GM18520 (cell line): ENCODE measurements around the gene ZNF837.
A peak's percentile ranks its signal among the peaks of the same experiment; 100 is the strongest.

ENCODE experiments used
- ATAC-seq: cut with Tn5 transposase; IDR thresholded peaks from one replicate; pipeline ENCODE4 v1.9.1; 2021; ENCODE audit not compliant: unreplicated experiment

The ZNF837 gene

GRCh38 chr19:58372311-58373133, 8.3 kb downstream of the ZNF837 start:
- ATAC-seq: no peak

GRCh38 chr19:58368561-58369360, 12.1 kb downstream of the ZNF837 start:
- ATAC-seq: no peak

GRCh38 chr19:58367698-58368454, 13.0 kb downstream of the ZNF837 start:
- no peak for ATAC-seq

- ATAC-seq: no peak
Measured at GRCh38 chr19:58366585-58367430, 14.0 kb downstream of the ZNF837 start.

- ATAC-seq: no peak
Measured at GRCh38 chr19:58364146-58364545, 16.7 kb downstream of the ZNF837 start.

GRCh38 chr19:58362272-58362994, 18.4 kb downstream of the ZNF837 start, which contains the start of gene ZNF497:
TSS of gene ZNF497 (minus strand) at chr19:58362751. CDS start at chr19:58357635, 5,116 bp downstream.
- peak; percentile 89 for ATAC-seq

GRCh38 chr19:58361900-58362271, 18.9 kb downstream of the ZNF837 start:
- ATAC-seq: peak; percentile 3

GRCh38 chr19:58357481-58358145, 23.2 kb downstream of the ZNF837 start:
- ATAC-seq: no peak

GRCh38 chr19:58356766-58357480, 23.9 kb downstream of the ZNF837 start:
- ATAC-seq: no peak

- ATAC-seq: no peak
Measured at GRCh38 chr19:58355908-58356765, 24.7 kb downstream of the ZNF837 start.

- ATAC-seq: no peak
Measured at GRCh38 chr19:58355215-58355796, 25.5 kb downstream of the ZNF837 start.

- no peak for ATAC-seq
Measured at GRCh38 chr19:58354478-58355030, 26.3 kb downstream of the ZNF837 start.

GRCh38 chr19:58353717-58354477, 26.9 kb downstream of the ZNF837 start:
- no peak for ATAC-seq

- no peak for ATAC-seq
Measured at GRCh38 chr19:58352760-58353671, 27.8 kb downstream of the ZNF837 start, which contains the start of gene A1BG. TSS of gene A1BG (minus strand) at chr19:58353492. CDS start at chr19:58353437, 55 bp downstream.
